BE2C (cell line): ENCODE measurements around the gene CCDC12.

Experiments
- DNase-seq: peaks from one replicate; pipeline ENCODE4 v3.0.0-alpha.2; 2020
- H3K27me3 ChIP-seq: fragments of 250-450 bp; sonication (Bioruptor Pico); 2 replicates; pipeline ENCODE4 v1.5.1; 2020; ENCODE audit warnings: mild to moderate bottlenecking
- H3K36me3 ChIP-seq: fragments of 250-450 bp; sonication (Bioruptor Pico); 2 replicates; pipeline ENCODE4 v1.5.1; 2020; ENCODE audit warnings: mild to moderate bottlenecking
- H3K4me1 ChIP-seq: fragments of 250-450 bp; sonication (Bioruptor Pico); 2 replicates; pipeline ENCODE4 v1.5.1; 2020
- H3K4me3 ChIP-seq: 2 replicates; pipeline ENCODE4 v1.5.1; 2011; ENCODE audit warnings: low read depth, low read length
- H3K9me3 ChIP-seq: fragments of 250-450 bp; sonication (Bioruptor Pico); 2 replicates; pipeline ENCODE4 v1.5.1; 2020
- TF ChIP-seq, protein P1 (sequence below): IDR thresholded peaks from 2 replicates; pipeline ENCODE4 v1.5.1; 2012; ENCODE audit warnings: mild to moderate bottlenecking, low read depth, low read length

The CCDC12 gene

DNA sequence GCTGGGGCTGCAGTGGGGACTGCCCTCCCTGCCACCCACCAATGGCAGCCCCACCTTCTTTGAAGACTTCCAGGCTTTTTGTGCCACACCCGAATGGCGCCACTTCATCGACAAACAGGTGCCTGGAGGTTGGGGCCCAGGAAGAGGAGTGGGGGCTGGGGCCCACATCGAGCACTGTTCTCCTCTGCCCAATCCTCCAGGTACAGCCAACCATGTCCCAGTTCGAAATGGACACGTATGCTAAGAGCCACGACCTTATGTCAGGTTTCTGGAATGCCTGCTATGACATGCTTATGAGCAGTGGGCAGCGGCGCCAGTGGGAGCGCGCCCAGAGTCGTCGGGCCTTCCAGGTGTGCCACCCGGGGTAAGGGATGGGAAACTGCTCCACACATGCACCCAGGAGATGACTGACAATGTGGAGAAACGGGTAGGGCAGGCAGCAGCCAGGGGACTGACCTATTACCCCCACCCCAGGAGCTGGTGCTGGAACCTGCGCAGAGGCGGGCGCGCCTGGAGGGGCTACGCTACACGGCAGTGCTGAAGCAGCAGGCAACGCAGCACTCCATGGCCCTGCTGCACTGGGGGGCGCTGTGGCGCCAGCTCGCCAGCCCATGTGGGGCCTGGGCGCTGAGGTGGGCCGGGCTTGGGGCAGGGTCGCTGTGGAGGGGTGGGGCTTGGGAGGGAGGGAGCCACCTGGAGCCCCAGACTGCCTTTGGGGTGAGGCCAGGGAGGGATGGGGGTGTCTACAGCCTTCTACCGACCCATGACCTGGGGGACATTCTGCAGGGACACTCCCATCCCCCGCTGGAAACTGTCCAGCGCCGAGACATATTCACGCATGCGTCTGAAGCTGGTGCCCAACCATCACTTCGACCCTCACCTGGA, 25.9 kb upstream of the CCDC12 start:
- 0 out of 2 replicates have a peak, but pooled peaks cover 2% of the 10 kb centered on the region for H3K36me3 ChIP-seq
- no peak overlapping the region for H3K4me3 ChIP-seq
- TF ChIP-seq, protein P1, sequence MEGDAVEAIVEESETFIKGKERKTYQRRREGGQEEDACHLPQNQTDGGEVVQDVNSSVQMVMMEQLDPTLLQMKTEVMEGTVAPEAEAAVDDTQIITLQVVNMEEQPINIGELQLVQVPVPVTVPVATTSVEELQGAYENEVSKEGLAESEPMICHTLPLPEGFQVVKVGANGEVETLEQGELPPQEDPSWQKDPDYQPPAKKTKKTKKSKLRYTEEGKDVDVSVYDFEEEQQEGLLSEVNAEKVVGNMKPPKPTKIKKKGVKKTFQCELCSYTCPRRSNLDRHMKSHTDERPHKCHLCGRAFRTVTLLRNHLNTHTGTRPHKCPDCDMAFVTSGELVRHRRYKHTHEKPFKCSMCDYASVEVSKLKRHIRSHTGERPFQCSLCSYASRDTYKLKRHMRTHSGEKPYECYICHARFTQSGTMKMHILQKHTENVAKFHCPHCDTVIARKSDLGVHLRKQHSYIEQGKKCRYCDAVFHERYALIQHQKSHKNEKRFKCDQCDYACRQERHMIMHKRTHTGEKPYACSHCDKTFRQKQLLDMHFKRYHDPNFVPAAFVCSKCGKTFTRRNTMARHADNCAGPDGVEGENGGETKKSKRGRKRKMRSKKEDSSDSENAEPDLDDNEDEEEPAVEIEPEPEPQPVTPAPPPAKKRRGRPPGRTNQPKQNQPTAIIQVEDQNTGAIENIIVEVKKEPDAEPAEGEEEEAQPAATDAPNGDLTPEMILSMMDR = no peak
- H3K27me3 ChIP-seq = no peaks in the 10 kb centered on the region
- no peaks in the 10 kb centered on the region for H3K4me1 ChIP-seq
- H3K9me3 ChIP-seq = no peaks in the 10 kb centered on the region
- DNase-seq = no peak

DNA sequence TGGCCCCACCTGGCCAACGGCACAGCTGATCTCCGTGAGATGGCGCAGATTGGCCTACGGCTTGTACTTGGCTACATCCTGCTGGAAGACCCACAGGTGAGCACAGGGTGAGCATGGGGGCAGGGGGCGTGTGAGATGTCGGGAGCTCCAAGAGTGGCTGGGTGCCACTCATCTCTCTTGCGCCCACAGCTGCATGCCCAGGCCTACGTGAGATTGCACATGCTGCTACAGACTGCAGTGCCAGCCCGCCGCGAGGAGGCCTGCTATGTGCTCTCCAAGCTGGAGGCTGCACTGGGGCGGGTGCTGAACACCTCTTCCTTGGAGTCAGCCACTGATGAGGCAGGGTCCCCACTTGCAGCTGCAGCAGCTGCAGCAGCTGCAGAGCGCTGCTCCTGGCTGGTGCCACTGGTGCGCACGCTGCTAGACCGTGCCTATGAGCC, 25.2 kb upstream of the CCDC12 start:
- Histone ChIP-seq H3K9me3 (no peaks in the 10 kb centered on the region), H3K4me3 (no peak overlapping the region), H3K27me3 (no peaks in the 10 kb centered on the region), H3K4me1 (no peaks in the 10 kb centered on the region), H3K36me3 (0 out of 2 replicates have a peak, but pooled peaks cover 2% of the 10 kb centered on the region)
- DNase-seq = no peak
- TF ChIP-seq, protein P1 = no peak

DNA sequence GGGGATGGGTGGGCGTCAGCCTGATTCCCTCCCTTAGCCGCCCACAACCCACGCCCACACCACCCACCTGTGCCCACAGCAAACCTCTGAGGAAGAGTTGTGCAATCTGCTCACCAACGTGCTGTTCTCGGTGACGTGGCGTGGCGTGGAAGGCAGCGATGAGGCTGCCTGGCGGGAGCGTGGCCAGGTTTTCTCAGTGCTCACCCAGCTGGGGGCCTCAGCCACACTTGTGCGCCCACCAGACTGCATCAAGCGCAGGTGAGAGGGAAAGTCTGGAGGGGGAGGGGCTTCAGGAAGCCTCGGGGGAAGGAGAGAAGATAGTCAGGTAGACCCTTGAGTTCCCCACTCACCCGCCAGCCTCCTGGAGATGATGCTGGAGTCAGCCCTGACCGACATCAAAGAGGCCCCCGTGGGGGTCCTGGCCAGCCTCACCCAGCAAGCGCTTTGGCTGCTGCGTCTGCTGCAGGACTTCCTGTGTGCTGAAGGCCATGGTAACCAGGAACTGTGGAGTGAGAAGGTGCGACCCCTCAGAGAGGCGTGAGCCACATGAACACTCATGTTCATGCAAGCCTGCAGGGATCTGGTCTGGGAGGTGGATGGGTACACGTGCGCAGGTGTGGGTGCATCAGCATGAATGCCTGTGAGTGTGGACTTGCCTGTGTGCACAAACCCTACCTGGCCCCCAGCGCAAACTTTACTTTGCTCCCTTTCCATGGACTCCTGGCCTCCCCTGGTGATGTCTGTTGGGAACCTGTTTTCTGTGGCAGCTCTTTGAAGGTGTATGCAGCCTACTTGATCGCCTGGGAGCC, 24.6 kb upstream of the CCDC12 start:
- H3K4me3 ChIP-seq = no peak overlapping the region
- no peaks in the 10 kb centered on the region for H3K27me3 ChIP-seq
- no peaks in the 10 kb centered on the region for H3K9me3 ChIP-seq
- H3K4me1 ChIP-seq = no peaks in the 10 kb centered on the region
- no peaks in the 10 kb centered on the region for H3K36me3 ChIP-seq
- TF ChIP-seq, protein P1 = no peak
- DNase-seq = no peak

DNA sequence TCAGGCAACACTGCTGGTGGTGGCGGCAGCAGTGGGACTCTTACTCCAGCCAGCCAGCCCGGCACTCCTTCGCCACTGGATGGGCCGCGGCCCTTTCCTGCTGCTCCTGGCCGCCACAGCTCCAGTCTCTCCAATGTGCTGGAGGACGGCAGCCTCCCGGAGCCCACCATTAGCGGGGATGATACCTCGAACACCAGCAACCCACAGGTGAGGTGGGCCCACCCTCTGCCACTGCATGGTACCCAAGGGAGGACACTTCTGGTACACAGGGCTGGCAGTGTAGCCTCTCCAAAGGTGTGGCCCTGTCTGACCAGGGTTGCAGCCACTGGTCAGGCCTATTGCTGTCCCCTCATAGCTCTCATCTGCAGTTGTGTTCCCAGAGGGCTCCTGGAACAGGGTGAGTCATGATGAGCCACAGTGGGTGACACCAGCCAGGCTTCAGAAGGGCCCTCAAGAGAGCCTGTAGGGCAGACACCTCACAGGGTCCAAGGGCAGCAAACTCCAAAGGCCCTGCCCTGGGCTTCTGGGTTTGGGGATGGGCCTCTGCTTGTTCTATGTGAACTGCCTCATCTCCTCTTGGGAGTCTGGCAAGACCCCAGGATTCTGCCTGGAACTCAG, 23.8 kb upstream of the CCDC12 start:
- Histone ChIP-seq H3K36me3 (no peaks in the 10 kb centered on the region), H3K4me1 (no peaks in the 10 kb centered on the region), H3K27me3 (no peaks in the 10 kb centered on the region), H3K4me3 (no peak overlapping the region), H3K9me3 (no peaks in the 10 kb centered on the region)
- TF ChIP-seq, protein P1 = no peak
- DNase-seq = no peak

DNA sequence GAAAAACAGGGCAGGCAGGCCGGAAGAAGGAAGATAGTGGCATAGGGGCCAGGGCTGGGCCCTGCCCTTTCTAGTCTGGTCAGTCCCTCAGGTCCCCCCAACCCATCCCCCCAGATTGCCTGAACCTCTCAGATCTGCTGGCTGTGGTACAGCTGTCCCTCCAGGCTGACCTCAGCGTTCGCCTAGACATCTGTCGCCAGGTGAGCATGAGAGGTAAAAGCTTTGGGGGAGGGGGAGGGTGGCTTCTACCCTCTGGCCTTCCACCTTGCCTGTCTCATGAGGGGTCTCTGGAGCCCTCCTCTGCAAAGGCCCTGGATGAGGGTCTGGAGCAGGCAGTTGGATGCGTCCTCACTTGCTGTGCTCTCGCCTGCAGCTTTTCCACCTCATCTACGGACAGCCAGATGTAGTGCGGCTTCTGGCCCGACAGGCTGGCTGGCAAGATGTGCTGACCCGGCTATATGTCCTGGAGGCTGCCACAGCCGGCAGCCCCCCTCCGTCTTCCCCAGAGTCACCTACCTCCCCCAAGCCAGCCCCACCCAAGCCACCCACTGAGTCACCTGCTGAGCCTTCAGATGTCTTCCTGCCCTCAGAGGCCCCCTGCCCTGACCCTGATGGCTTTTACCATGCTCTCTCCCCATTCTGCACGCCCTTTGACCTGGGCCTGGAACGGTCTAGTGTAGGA, 23.1 kb upstream of the CCDC12 start:
- TF ChIP-seq, protein P1 = no peak
- H3K4me1 ChIP-seq = no peaks in the 10 kb centered on the region
- no peak for DNase-seq
- no peaks in the 10 kb centered on the region for H3K36me3 ChIP-seq
- H3K27me3 ChIP-seq = no peaks in the 10 kb centered on the region
- no peak overlapping the region for H3K4me3 ChIP-seq
- no peaks in the 10 kb centered on the region for H3K9me3 ChIP-seq
